SKM-1 (cell line): ENCODE results near the gene RETREG1.

Source experiments
- DNase-seq: peaks from one replicate; lab custom pipeline; 2025; ENCODE audit not compliant: unreplicated experiment; lab: John Stamatoyannopoulos, UW

RETREG1 gene

GRCh38 chr5:16585041-16585667 lies 31.6 kb downstream of the RETREG1 start:
- no peak for DNase-seq

GRCh38 chr5:16582081-16582480 lies 34.7 kb downstream of the RETREG1 start:
- no peak for DNase-seq

GRCh38 chr5:16580382-16580781 lies 36.4 kb downstream of the RETREG1 start:
- DNase-seq: no peak

- DNase-seq: no peak
Observed at GRCh38 chr5:16579142-16579847, 37.5 kb downstream of the RETREG1 start.

- no peak for DNase-seq
Observed at GRCh38 chr5:16578474-16578883, 38.3 kb downstream of the RETREG1 start.

GRCh38 chr5:16577677-16578076 lies 39.1 kb downstream of the RETREG1 start:
- DNase-seq: no peak

- DNase-seq: no peak
Observed at GRCh38 chr5:16574789-16575721, 41.7 kb downstream of the RETREG1 start.

GRCh38 chr5:16573401-16573800 lies 43.4 kb downstream of the RETREG1 start:
- DNase-seq: no peak

GRCh38 chr5:16572289-16573015 lies 44.3 kb downstream of the RETREG1 start:
- no peak for DNase-seq

GRCh38 chr5:16571016-16571415 lies 45.8 kb downstream of the RETREG1 start:
- DNase-seq: no peak

GRCh38 chr5:16570121-16570815 lies 46.5 kb downstream of the RETREG1 start:
- no peak for DNase-seq

- DNase-seq: no peak
Observed at GRCh38 chr5:16568875-16569580, 47.8 kb downstream of the RETREG1 start.

GRCh38 chr5:16567365-16567764 lies 49.4 kb downstream of the RETREG1 start:
- no peak for DNase-seq

GRCh38 chr5:16565118-16565517 lies 51.7 kb downstream of the RETREG1 start:
- no peak for DNase-seq

- DNase-seq: no peak
Observed at GRCh38 chr5:16564248-16564867, 52.4 kb downstream of the RETREG1 start.

- DNase-seq: no peak
Observed at GRCh38 chr5:16563686-16564085, 53.1 kb downstream of the RETREG1 start.

GRCh38 chr5:16561660-16562059 lies 55.1 kb downstream of the RETREG1 start:
- no peak for DNase-seq

- no peak for DNase-seq
Observed at GRCh38 chr5:16559702-16560101, 57.1 kb downstream of the RETREG1 start.

- DNase-seq: no peak
Observed at GRCh38 chr5:16558984-16559629, 57.7 kb downstream of the RETREG1 start.
